Measurements from ENCODE around the gene PTTG2.

DNA sequence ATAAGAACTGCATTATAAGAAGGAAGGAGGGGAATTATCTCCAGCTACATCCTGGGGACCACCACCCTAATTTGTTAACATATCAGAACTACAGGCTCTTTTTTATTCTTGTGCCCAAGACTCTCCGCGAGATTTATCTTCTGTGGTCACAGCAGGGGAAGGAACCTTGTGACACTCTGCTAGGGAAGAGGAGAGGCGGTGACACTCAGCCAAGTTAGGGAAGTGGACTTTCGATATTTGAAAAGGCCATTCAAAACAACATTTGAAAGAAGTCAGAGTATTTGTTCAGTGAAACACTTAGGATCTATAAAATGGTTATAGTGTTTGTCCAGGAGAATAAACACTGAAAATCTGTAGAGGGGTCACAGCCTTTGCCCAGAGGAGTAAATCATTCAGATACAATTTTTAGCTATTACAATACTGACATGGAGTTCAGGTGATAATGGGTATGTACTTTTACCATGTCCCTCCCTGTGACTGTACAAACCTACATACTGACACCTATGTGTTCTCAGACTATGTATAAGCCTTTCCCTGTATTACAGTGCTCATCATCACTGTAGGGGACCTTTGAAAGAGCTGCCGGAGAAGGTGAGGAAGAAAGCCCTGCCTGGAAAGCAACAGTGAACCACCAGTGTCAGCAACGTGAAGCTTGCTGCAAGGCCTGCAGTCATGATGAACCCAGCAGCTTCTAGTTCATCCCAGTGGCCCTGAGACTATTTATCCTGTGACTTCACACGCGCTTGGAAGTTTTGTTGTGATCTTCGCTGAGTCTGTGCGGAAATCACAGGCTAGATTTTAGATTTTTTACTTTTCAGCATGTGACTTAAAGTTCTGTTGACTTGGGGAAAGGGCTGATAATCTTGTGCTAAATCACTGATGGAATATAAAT, 8.5 kb upstream of the PTTG2 start:
- TF ChIP-seq, protein P1, sequence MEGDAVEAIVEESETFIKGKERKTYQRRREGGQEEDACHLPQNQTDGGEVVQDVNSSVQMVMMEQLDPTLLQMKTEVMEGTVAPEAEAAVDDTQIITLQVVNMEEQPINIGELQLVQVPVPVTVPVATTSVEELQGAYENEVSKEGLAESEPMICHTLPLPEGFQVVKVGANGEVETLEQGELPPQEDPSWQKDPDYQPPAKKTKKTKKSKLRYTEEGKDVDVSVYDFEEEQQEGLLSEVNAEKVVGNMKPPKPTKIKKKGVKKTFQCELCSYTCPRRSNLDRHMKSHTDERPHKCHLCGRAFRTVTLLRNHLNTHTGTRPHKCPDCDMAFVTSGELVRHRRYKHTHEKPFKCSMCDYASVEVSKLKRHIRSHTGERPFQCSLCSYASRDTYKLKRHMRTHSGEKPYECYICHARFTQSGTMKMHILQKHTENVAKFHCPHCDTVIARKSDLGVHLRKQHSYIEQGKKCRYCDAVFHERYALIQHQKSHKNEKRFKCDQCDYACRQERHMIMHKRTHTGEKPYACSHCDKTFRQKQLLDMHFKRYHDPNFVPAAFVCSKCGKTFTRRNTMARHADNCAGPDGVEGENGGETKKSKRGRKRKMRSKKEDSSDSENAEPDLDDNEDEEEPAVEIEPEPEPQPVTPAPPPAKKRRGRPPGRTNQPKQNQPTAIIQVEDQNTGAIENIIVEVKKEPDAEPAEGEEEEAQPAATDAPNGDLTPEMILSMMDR (IDR thresholded peaks at IDR 0.05), result no peak
- TF ChIP-seq POLR2A (IDR thresholded peaks at IDR 0.05), result no peak
